Measurements from ENCODE around the gene ACSM3.

DNA sequence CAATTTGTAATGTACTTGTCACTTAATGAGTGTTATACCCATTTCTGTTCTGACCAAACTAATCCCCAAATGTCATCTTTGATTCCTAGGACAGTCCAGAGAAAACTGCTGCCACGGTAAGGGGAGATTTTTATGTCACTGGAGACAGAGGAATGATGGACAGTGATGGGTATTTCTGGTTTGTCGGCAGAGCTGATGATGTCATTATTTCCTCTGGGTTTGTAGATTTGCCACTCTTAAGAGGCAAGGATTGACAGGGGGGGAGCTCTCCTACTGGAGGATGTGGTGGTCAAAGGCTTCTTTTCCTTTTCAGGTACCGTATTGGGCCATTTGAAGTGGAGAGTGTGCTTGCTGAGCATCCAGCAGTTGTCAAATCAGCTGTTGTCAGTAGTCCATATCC lies 34.7 kb upstream of the ACSM3 start:
- TF ChIP-seq, protein P1, sequence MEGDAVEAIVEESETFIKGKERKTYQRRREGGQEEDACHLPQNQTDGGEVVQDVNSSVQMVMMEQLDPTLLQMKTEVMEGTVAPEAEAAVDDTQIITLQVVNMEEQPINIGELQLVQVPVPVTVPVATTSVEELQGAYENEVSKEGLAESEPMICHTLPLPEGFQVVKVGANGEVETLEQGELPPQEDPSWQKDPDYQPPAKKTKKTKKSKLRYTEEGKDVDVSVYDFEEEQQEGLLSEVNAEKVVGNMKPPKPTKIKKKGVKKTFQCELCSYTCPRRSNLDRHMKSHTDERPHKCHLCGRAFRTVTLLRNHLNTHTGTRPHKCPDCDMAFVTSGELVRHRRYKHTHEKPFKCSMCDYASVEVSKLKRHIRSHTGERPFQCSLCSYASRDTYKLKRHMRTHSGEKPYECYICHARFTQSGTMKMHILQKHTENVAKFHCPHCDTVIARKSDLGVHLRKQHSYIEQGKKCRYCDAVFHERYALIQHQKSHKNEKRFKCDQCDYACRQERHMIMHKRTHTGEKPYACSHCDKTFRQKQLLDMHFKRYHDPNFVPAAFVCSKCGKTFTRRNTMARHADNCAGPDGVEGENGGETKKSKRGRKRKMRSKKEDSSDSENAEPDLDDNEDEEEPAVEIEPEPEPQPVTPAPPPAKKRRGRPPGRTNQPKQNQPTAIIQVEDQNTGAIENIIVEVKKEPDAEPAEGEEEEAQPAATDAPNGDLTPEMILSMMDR (conservative IDR thresholded peaks at IDR 0.05 in 1 of 2, IDR thresholded peaks at IDR 0.05 in 1 of 2; ENCODE audit: extremely low read depth in 1 of 2, insufficient read depth in 1 of 2, low read depth in 1 of 2, low read length in 2 of 2), result no peak
- no peak for TF ChIP-seq EZH2 (IDR thresholded peaks at IDR 0.05; ENCODE audit: borderline replicate concordance, low read length)
